WTC11 (cell line): Measurements from ENCODE around the gene STXBP2. TPM values are rescaled to one million over a fixed set of nuclear protein-coding genes. Genes with fewer than 3 reads are reported as not detected.

Experiments
- ATAC-seq: fragments of 200-7000 bp; cut with Tn5 transposase; 2 replicates; pipeline ENCODE4 v1.10.0; 2021; ENCODE audit warnings: mild to moderate bottlenecking, moderate library complexity
- CTCF ChIA-PET: fragments of 300-600 bp; sonication (Branson Sonifier 250); formaldehyde crosslinking; loops from one replicate; lab custom pipeline; 2021; ENCODE audit warnings: antibody characterized with exemption; lab: Charles Lee
- POLR2A ChIA-PET: fragments of 350-600 bp; sonication (Branson Sonifier 250); formaldehyde crosslinking; loops from one replicate; lab custom pipeline; 2021; ENCODE audit warnings: antibody characterized with exemption; lab: Charles Lee
- DNase-seq: peaks from one replicate; pipeline ENCODE4 v3.0.0; 2021; ENCODE audit warnings: low spot score
- H3K27ac Mint-ChIP-seq: 2 replicates; pipeline ENCODE4 v1.8.0; 2021; ENCODE audit warnings: mixed read lengths
- H3K27me3 Mint-ChIP-seq: 2 replicates; pipeline ENCODE4 v1.8.0; 2021; ENCODE audit warnings: low read depth, mild to moderate bottlenecking, moderate library complexity, mixed read lengths
- H3K36me3 Mint-ChIP-seq: 2 replicates; pipeline ENCODE4 v1.8.0; 2021; ENCODE audit warnings: mixed read lengths
- H3K4me1 Mint-ChIP-seq: 2 replicates; pipeline ENCODE4 v1.8.0; 2022; ENCODE audit warnings: mixed read lengths
- H3K4me3 Mint-ChIP-seq: 2 replicates; pipeline ENCODE4 v1.8.0; 2021; ENCODE audit warnings: mild to moderate bottlenecking, moderate library complexity, mixed read lengths
- H3K9me3 Mint-ChIP-seq: 2 replicates; pipeline ENCODE4 v1.8.0; 2021; ENCODE audit warnings: mixed read lengths
- CBFB ChIP-seq: sonication (generic); formaldehyde crosslinking; IDR thresholded peaks from 2 replicates; pipeline ENCODE4 v1.8.1; 2022; ENCODE audit warnings: mild to moderate bottlenecking, low read depth, missing genetic modification reagents
- CREM ChIP-seq: sonication (generic); formaldehyde crosslinking; IDR thresholded peaks from 2 replicates; pipeline ENCODE4 v1.8.1; 2022; ENCODE audit warnings: mild to moderate bottlenecking, missing genetic modification reagents, moderate library complexity
- CTCF ChIP-seq: fragments of 200-600 bp; IDR thresholded peaks from 2 replicates; pipeline ENCODE4 v1.8.0; 2022; ENCODE audit warnings: antibody characterized with exemption
- ETV6 ChIP-seq: sonication (generic); formaldehyde crosslinking; IDR thresholded peaks from 2 replicates; pipeline ENCODE4 v1.8.1; 2022; ENCODE audit warnings: mild to moderate bottlenecking, missing genetic modification reagents
- GRHL2 ChIP-seq: fragments of 250-450 bp; sonication (Bioruptor Pico); IDR thresholded peaks from 2 replicates; pipeline ENCODE4 v1.8.0; 2022; ENCODE audit warnings: mild to moderate bottlenecking, moderate library complexity; ENCODE audit not compliant: insufficient replicate concordance, severe bottlenecking
- HMGA2 ChIP-seq: fragments of 250-450 bp; sonication (Bioruptor Pico); IDR thresholded peaks from 2 replicates; pipeline ENCODE4 v1.4.0; 2021; ENCODE audit warnings: mild to moderate bottlenecking, moderate library complexity
- MYBL2 ChIP-seq: sonication (generic); formaldehyde crosslinking; IDR thresholded peaks from 2 replicates; pipeline ENCODE4 v1.8.1; 2023; ENCODE audit warnings: mild to moderate bottlenecking, moderate library complexity, missing genetic modification reagents
- NFYB ChIP-seq: sonication (generic); formaldehyde crosslinking; conservative IDR thresholded peaks from 2 replicates; pipeline ENCODE4 v1.8.0; 2022; ENCODE audit warnings: low read depth, missing genetic modification reagents
- NR2C2 ChIP-seq: sonication (generic); formaldehyde crosslinking; IDR thresholded peaks from 2 replicates; pipeline ENCODE4 v1.8.0; 2022; ENCODE audit warnings: mild to moderate bottlenecking, missing genetic modification reagents
- OVOL2 ChIP-seq: fragments of 250-450 bp; sonication (Bioruptor Pico); IDR thresholded peaks from 2 replicates; pipeline ENCODE4 v1.9.0; 2021; ENCODE audit warnings: mild to moderate bottlenecking, borderline replicate concordance
- PRDM15 ChIP-seq: sonication (generic); formaldehyde crosslinking; IDR thresholded peaks from 2 replicates; pipeline ENCODE4 v1.8.0; 2022; ENCODE audit warnings: missing genetic modification reagents
- PREB ChIP-seq: sonication (generic); formaldehyde crosslinking; IDR thresholded peaks from 2 replicates; pipeline ENCODE4 v1.8.1; 2022; ENCODE audit warnings: mild to moderate bottlenecking, missing genetic modification reagents, moderate library complexity, borderline replicate concordance
- STAT6 ChIP-seq: sonication (generic); formaldehyde crosslinking; conservative IDR thresholded peaks from 2 replicates; pipeline ENCODE4 v1.8.1; 2023; ENCODE audit warnings: mild to moderate bottlenecking, low read depth, missing genetic modification reagents, moderate library complexity
- TP53 ChIP-seq: sonication (generic); formaldehyde crosslinking; IDR thresholded peaks from 2 replicates; pipeline ENCODE4 v1.8.1; 2023; ENCODE audit warnings: mild to moderate bottlenecking, missing genetic modification reagents
- ZNF232 ChIP-seq: sonication (generic); formaldehyde crosslinking; IDR thresholded peaks from 2 replicates; pipeline ENCODE4 v1.8.0; 2022; ENCODE audit warnings: mild to moderate bottlenecking, missing genetic modification reagents
- ZNF396 ChIP-seq: fragments of 250-450 bp; sonication (Bioruptor Pico); IDR thresholded peaks from 2 replicates; pipeline ENCODE4 v1.8.0; 2021; ENCODE audit warnings: mild to moderate bottlenecking, moderate library complexity, borderline replicate concordance
- ZNF423 ChIP-seq: fragments of 250-450 bp; sonication (Bioruptor Pico); IDR thresholded peaks from 2 replicates; pipeline ENCODE4 v2.1.2; 2022; ENCODE audit warnings: mild to moderate bottlenecking, moderate library complexity
- total RNA-seq: library from RNA; stranded (reverse); gene quantifications from 3 replicates; pipeline ENCODE4 v1.2.3, GENCODE V29; 2021
- TF ChIP-seq, protein P1 (sequence below): sonication (generic); formaldehyde crosslinking; IDR thresholded peaks from 2 replicates; pipeline ENCODE4 v1.8.0; 2023; ENCODE audit warnings: missing genetic modification reagents, mild to moderate bottlenecking, borderline replicate concordance
- TF ChIP-seq, protein P2 (sequence below): sonication (generic); formaldehyde crosslinking; IDR thresholded peaks from 2 replicates; pipeline ENCODE4 v1.8.0; 2023; ENCODE audit warnings: mild to moderate bottlenecking, missing genetic modification reagents

STXBP2 gene
- total RNA-seq, 1 experiment from 2014 or later, result 68.9 TPM

DNA sequence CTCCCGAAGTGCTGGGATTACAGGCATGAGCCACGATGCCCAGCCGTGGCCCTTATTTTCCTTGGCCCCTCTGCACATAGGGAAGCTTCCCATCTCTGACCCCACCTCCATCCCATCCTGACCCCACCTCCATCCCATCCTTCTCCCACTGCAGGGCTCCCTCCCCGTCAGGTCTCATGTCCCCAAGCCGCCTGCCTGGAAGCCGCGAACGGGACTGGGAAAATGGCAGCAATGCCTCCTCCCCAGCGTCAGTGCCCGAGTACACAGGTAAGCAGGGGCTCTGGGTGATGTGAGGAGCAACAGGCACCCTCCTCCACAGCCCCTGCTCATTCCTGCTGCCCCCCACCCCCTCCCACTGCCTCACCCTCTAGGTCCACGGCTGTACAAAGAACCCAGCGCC, 19.7 kb upstream of the STXBP2 start:
- H3K4me3 Mint-ChIP-seq, result no peak overlapping the region
- H3K27me3 Mint-ChIP-seq, result no peaks in the 10 kb centered on the region; the same call in 1 of the 2 replicates
- H3K27ac Mint-ChIP-seq, result no peak overlapping the region
- TF ChIP-seq PREB (CRISPR knock-in tag) (no peak), CREM (no peak), NFYB (CRISPR knock-in tag) (no peak), HMGA2 (CRISPR knock-in tag) (no peak), GRHL2 (CRISPR knock-in tag) (no peak), PRDM15 (CRISPR knock-in tag) (no peak), ETV6 (no peak), MYBL2 (CRISPR knock-in tag) (no peak)
- TF ChIP-seq, protein P1, sequence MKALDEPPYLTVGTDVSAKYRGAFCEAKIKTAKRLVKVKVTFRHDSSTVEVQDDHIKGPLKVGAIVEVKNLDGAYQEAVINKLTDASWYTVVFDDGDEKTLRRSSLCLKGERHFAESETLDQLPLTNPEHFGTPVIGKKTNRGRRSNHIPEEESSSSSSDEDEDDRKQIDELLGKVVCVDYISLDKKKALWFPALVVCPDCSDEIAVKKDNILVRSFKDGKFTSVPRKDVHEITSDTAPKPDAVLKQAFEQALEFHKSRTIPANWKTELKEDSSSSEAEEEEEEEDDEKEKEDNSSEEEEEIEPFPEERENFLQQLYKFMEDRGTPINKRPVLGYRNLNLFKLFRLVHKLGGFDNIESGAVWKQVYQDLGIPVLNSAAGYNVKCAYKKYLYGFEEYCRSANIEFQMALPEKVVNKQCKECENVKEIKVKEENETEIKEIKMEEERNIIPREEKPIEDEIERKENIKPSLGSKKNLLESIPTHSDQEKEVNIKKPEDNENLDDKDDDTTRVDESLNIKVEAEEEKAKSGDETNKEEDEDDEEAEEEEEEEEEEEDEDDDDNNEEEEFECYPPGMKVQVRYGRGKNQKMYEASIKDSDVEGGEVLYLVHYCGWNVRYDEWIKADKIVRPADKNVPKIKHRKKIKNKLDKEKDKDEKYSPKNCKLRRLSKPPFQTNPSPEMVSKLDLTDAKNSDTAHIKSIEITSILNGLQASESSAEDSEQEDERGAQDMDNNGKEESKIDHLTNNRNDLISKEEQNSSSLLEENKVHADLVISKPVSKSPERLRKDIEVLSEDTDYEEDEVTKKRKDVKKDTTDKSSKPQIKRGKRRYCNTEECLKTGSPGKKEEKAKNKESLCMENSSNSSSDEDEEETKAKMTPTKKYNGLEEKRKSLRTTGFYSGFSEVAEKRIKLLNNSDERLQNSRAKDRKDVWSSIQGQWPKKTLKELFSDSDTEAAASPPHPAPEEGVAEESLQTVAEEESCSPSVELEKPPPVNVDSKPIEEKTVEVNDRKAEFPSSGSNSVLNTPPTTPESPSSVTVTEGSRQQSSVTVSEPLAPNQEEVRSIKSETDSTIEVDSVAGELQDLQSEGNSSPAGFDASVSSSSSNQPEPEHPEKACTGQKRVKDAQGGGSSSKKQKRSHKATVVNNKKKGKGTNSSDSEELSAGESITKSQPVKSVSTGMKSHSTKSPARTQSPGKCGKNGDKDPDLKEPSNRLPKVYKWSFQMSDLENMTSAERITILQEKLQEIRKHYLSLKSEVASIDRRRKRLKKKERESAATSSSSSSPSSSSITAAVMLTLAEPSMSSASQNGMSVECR (CRISPR knock-in tag), result no peak
- TF ChIP-seq, protein P2, sequence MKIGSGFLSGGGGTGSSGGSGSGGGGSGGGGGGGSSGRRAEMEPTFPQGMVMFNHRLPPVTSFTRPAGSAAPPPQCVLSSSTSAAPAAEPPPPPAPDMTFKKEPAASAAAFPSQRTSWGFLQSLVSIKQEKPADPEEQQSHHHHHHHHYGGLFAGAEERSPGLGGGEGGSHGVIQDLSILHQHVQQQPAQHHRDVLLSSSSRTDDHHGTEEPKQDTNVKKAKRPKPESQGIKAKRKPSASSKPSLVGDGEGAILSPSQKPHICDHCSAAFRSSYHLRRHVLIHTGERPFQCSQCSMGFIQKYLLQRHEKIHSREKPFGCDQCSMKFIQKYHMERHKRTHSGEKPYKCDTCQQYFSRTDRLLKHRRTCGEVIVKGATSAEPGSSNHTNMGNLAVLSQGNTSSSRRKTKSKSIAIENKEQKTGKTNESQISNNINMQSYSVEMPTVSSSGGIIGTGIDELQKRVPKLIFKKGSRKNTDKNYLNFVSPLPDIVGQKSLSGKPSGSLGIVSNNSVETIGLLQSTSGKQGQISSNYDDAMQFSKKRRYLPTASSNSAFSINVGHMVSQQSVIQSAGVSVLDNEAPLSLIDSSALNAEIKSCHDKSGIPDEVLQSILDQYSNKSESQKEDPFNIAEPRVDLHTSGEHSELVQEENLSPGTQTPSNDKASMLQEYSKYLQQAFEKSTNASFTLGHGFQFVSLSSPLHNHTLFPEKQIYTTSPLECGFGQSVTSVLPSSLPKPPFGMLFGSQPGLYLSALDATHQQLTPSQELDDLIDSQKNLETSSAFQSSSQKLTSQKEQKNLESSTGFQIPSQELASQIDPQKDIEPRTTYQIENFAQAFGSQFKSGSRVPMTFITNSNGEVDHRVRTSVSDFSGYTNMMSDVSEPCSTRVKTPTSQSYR (CRISPR knock-in tag), result no peak
- DNase-seq (no peak), ATAC-seq (no peak)
- no peaks in the 10 kb centered on the region for H3K9me3 Mint-ChIP-seq
- H3K4me1 Mint-ChIP-seq, result no peaks in the 10 kb centered on the region
- CTCF ChIA-PET, result interaction anchor here (1.1 to 2.5 kb wide), 2 partner anchors 24 to 49 kb away, joined by 4 to 9 read pairs; no protein-coding TSS in a partner anchor
- POLR2A ChIA-PET, result no interaction called here
- H3K36me3 Mint-ChIP-seq, result peaks cover 19% of the 10 kb centered on the region

DNA sequence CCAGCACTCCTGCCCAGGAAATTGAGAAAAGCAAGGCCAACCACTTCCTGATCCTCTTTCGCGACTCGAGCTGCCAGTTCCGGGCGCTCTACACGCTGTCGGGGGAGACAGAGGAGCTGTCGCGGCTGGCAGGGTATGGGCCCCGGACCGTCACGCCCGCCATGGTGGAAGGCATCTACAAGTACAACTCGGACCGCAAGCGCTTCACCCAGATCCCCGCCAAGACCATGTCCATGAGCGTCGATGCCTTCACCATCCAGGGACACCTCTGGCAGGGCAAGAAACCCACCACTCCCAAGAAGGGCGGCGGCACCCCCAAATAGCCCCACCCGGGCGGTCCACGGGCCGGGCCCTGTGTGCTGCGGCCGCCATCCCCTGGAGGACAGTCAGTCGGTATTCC, 19.2 kb upstream of the STXBP2 start:
- no peaks in the 10 kb centered on the region for H3K9me3 Mint-ChIP-seq
- H3K27ac Mint-ChIP-seq, result no peak overlapping the region
- peaks cover 21% of the 10 kb centered on the region for H3K36me3 Mint-ChIP-seq
- POLR2A ChIA-PET, result no interaction called here
- no peaks in the 10 kb centered on the region for H3K4me1 Mint-ChIP-seq
- no peak for ATAC-seq
- no peak for DNase-seq
- H3K27me3 Mint-ChIP-seq, result no peaks in the 10 kb centered on the region; the same call in 1 of the 2 replicates
- no peak overlapping the region for H3K4me3 Mint-ChIP-seq
- CTCF ChIA-PET, result interaction anchor here (1.1 to 2.5 kb wide), 2 partner anchors 23 to 49 kb away, joined by 4 to 9 read pairs; no protein-coding TSS in a partner anchor
- no peak for TF ChIP-seq GRHL2 (CRISPR knock-in tag)
- TF ChIP-seq ZNF396, result no peak
- no peak for TF ChIP-seq CTCF
- TF ChIP-seq OVOL2, result no peak
- TF ChIP-seq ETV6, result no peak
- no peak for TF ChIP-seq ZNF423
- TF ChIP-seq ZNF232 (CRISPR knock-in tag), result no peak
- TF ChIP-seq CBFB (CRISPR knock-in tag), result no peak
- TF ChIP-seq NR2C2, result no peak
- no peak for TF ChIP-seq STAT6 (CRISPR knock-in tag)
- no peak for TF ChIP-seq TP53 (CRISPR knock-in tag)
